MCF 10A (cell line): ENCODE measurements around the gene EYA3. TPM values are rescaled to one million over a fixed set of nuclear protein-coding genes. Genes with fewer than 3 reads are reported as not detected.
A peak's percentile ranks its signal among the peaks of the same experiment; 100 is the strongest.

Experiments used
- BruUV-seq: library from RNA; stranded (reverse); fragments of 400-500 nt; replicated peaks from 2 replicates; lab custom pipeline; 2021; lab: Mats Ljungman, UMichigan
- CTCF ChIA-PET: fragments of 300-600 bp; sonication (Branson Sonifier 250); formaldehyde crosslinking; extraction: SDS; loops from one replicate; lab custom pipeline; 2021; ENCODE audit warnings: antibody characterized with exemption, inconsistent platforms; lab: Yijun Ruan, JAX
- POLR2A ChIA-PET: fragments of 300-600, 350-650 bp; sonication (Branson Sonifier 250); formaldehyde crosslinking; extraction: SDS; loops from one replicate; lab custom pipeline; 2020; ENCODE audit warnings: antibody characterized with exemption, inconsistent platforms; lab: Yijun Ruan, JAX
- DNase-seq: peaks from one replicate; pipeline ENCODE4 v3.0.0-alpha.2; 2018; ENCODE audit not compliant: unreplicated experiment
- H3K27ac Mint-ChIP-seq: one replicate; pipeline ENCODE4 v1.8.0; 2022; ENCODE audit warnings: mild to moderate bottlenecking, low read depth, mixed read lengths; ENCODE audit not compliant: unreplicated experiment
- H3K27me3 Mint-ChIP-seq: one replicate; pipeline ENCODE4 v1.8.0; 2022; ENCODE audit warnings: mixed read lengths; ENCODE audit not compliant: insufficient read depth, unreplicated experiment
- H3K36me3 Mint-ChIP-seq: one replicate; pipeline ENCODE4 v1.8.0; 2022; ENCODE audit warnings: mild to moderate bottlenecking, moderate library complexity, mixed read lengths; ENCODE audit not compliant: insufficient read depth, unreplicated experiment
- H3K4me1 Mint-ChIP-seq: one replicate; pipeline ENCODE4 v1.8.0; 2022; ENCODE audit warnings: mixed read lengths; ENCODE audit not compliant: insufficient read depth, unreplicated experiment
- H3K4me3 Mint-ChIP-seq: one replicate; pipeline ENCODE4 v1.8.0; 2022; ENCODE audit warnings: mild to moderate bottlenecking, moderate library complexity, mixed read lengths; ENCODE audit not compliant: unreplicated experiment
- H3K9me3 Mint-ChIP-seq: one replicate; pipeline ENCODE4 v1.8.0; 2022; ENCODE audit warnings: mixed read lengths; ENCODE audit not compliant: unreplicated experiment
- intact Hi-C: fragments of 100-400 bp; cut with micrococcal nuclease; formaldehyde crosslinking; loops from 2 replicates; pipeline ENCODE4 v1.14.1; 2022
- total RNA-seq: library from RNA; stranded (reverse); gene quantifications from 2 replicates; pipeline ENCODE4 v1.2.3, GENCODE V29; 2022
- TF ChIP-seq, protein P1 (sequence below): fragments of 200-600 bp; IDR thresholded peaks from one replicate; pipeline ENCODE4 v1.8.0; 2022; ENCODE audit warnings: antibody characterized with exemption, mild to moderate bottlenecking; ENCODE audit not compliant: unreplicated experiment

Gene EYA3
- total RNA-seq, 1 experiment from 2014 or later: 14.4 TPM

DNA sequence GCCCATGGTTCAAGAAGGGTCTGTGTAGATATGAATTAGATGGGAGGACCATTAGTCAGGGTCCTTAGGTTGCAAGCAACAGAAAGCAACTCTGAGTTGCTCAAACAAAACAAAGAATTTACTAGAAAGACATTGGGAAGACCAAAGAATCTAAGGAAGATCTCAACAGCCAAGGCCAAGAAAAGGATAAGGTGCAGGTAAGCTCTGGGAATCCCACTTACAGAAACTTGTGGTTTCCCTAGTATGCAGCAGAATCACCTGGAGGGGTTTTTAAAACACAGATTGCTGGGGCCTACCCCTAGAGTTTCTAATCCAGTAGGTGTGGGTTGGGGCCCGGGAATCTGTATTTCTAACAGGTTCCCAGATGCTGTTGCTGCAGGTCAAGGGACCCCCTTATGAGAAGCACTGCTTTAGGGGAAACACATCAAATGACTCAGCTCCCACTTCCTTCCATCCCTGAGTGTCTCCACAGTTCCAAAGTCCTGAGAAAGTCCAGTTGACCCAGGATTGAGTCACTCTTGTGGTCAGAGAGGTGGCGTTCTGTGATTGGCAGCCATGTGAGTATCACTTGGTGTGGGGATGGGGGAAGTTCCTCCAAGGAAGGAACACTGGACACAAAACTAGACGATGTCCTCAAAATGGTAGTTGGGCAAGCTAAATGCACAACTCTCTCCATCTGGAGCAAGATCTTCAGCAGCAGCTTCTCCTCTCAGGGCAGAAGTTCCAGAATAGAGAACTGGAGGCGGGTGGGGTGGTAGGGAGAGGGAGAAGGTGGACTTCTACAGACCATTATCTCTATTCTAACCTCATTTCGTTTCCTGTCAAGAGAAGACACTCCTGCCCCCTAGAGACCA is 24.2 kb upstream of the EYA3 start:
- Mint-ChIP-seq H3K27me3 (no peaks in the 10 kb centered on the region), H3K4me1 (peaks cover 9% of the 10 kb centered on the region), H3K9me3 (no peaks in the 10 kb centered on the region), H3K36me3 (no peaks in the 10 kb centered on the region), H3K4me3 (no peak overlapping the region), H3K27ac (no peak overlapping the region)
- TF ChIP-seq, protein P1, sequence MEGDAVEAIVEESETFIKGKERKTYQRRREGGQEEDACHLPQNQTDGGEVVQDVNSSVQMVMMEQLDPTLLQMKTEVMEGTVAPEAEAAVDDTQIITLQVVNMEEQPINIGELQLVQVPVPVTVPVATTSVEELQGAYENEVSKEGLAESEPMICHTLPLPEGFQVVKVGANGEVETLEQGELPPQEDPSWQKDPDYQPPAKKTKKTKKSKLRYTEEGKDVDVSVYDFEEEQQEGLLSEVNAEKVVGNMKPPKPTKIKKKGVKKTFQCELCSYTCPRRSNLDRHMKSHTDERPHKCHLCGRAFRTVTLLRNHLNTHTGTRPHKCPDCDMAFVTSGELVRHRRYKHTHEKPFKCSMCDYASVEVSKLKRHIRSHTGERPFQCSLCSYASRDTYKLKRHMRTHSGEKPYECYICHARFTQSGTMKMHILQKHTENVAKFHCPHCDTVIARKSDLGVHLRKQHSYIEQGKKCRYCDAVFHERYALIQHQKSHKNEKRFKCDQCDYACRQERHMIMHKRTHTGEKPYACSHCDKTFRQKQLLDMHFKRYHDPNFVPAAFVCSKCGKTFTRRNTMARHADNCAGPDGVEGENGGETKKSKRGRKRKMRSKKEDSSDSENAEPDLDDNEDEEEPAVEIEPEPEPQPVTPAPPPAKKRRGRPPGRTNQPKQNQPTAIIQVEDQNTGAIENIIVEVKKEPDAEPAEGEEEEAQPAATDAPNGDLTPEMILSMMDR: peak; percentile 29
- BruUV-seq: no TSS peak
- ChIA-PET POLR2A (interaction anchor here (0.7 to 1.1 kb wide), 2 partner anchors 148 to 282 kb away, joined by 3 read pairs; no protein-coding TSS in a partner anchor), CTCF (interaction anchor here (0.7 to 1.6 kb wide), 7 partner anchors 8 to 108 kb away, joined by 3 to 11 read pairs (median 3); no protein-coding TSS in a partner anchor)
- DNase-seq: peak; percentile 64
- intact Hi-C loops: no loop called here

DNA sequence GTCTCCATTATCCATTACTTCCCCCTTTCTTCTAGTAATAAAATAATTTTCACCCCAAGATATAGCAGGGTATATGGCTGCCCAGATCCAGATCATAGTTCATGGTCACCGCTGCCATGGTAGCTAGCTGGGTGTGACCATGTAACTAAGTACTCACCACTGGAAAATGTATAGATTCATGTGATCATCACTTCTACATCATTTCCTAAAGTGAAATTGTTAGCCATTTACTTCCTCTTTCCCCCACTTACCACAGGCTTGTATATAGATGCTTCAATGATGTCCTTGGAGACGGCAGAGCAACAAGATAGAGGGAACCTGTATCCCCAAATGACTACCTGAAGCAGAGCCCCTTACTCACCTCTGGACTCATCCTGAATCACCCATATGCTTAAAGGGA is 22.7 kb upstream of the EYA3 start:
- ChIA-PET POLR2A (no interaction called here), CTCF (interaction anchor here (0.7 to 1.5 kb wide), 2 partner anchors 20 to 159 kb away, joined by 3 to 6 read pairs; no protein-coding TSS in a partner anchor)
- Mint-ChIP-seq H3K4me1 (peaks cover 5% of the 10 kb centered on the region), H3K9me3 (no peaks in the 10 kb centered on the region), H3K36me3 (no peaks in the 10 kb centered on the region), H3K27ac (no peak overlapping the region), H3K27me3 (no peaks in the 10 kb centered on the region), H3K4me3 (no peak overlapping the region)
- TF ChIP-seq, protein P1: no peak
- intact Hi-C loops: no loop called here
- no peak for DNase-seq
- no TSS peak for BruUV-seq

DNA sequence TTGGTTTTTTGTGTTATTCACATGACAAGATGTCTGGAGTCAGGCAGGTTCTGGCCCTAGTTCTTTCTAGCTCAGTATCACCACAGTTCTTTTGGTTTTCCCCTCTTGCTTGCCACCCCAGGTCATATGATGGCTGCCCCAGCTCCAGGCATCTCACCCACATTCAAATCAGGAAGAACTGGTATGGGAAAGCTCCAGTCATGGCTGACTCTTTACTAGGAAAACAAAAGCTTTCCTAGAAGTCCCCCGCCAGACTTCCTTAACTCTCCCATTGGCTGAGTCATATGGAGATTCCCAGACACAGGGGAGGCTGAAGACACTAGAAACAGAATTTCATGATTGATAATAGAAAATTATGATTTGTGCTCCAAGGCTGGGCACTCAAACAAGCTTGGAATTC is 22.1 kb upstream of the EYA3 start:
- DNase-seq: no peak
- Mint-ChIP-seq H3K4me1 (peaks cover 5% of the 10 kb centered on the region), H3K27me3 (no peaks in the 10 kb centered on the region), H3K9me3 (no peaks in the 10 kb centered on the region), H3K4me3 (no peak overlapping the region), H3K36me3 (no peaks in the 10 kb centered on the region), H3K27ac (no peak overlapping the region)
- ChIA-PET POLR2A (interaction anchor here (0.7 to 1.1 kb wide), 2 partner anchors 8 to 9 kb away, joined by 3 to 4 read pairs; no protein-coding TSS in a partner anchor), CTCF (interaction anchor here (0.7 to 1.5 kb wide), 3 partner anchors 18 to 158 kb away, joined by 3 to 6 read pairs (median 3); no protein-coding TSS in a partner anchor)
- no TSS peak for BruUV-seq
- intact Hi-C loops: no loop called here
- TF ChIP-seq, protein P1: no peak

DNA sequence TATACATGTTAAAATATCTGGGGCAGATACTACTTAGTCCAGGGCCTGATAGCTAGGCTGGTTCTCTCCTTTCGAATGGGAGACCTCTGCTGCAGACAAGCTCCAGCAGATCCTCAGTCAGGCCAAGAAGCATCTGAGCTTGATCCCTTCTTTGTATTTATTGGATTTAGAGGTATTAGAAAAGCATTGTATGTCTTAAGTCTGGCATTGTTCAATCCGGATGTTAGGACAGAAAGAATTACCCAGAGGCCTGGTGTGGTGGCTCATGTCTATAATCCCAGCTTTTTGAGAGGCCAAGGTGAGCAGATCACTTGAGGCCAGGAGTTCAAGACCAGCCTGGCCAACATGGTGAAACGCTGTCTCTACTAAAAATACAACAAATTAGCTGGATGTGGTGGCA is 21.2 kb upstream of the EYA3 start:
- Mint-ChIP-seq H3K4me3 (no peak overlapping the region), H3K4me1 (peaks cover 5% of the 10 kb centered on the region), H3K36me3 (no peaks in the 10 kb centered on the region), H3K9me3 (no peaks in the 10 kb centered on the region), H3K27me3 (no peaks in the 10 kb centered on the region), H3K27ac (no peak overlapping the region)
- TF ChIP-seq, protein P1: no peak
- CTCF ChIA-PET: interaction anchor here (1.3 to 1.7 kb wide), 3 partner anchors 17 to 87 kb away, joined by 3 to 6 read pairs (median 4); no protein-coding TSS in a partner anchor
- intact Hi-C loops: no loop called here
- BruUV-seq: no TSS peak
- DNase-seq: no peak
- POLR2A ChIA-PET: interaction anchor here (1.1 kb wide), 1 partner anchor 10 kb away, joined by 4 read pairs; no protein-coding TSS in a partner anchor
